AG04450 (cell line): ENCODE results near the gene NSUN6. TPM values are rescaled to one million over a fixed set of nuclear protein-coding genes. Genes with fewer than 3 reads are reported as not detected.
"Not testable (repeated sequence)": the region's sequence is repeated elsewhere in the genome, so short reads cannot be mapped to it uniquely, and the experiment has no call there.

Experiments used
- CTCF ChIA-PET: fragments of 300-600, 350-600 bp; formaldehyde crosslinking; extraction: SDS; loops from one replicate; lab custom pipeline; 2022; ENCODE audit warnings: antibody characterized with exemption, inconsistent platforms; lab: Charles Lee
- POLR2A ChIA-PET: fragments of 350-600 bp; formaldehyde crosslinking; extraction: SDS; loops from one replicate; lab custom pipeline; 2021; ENCODE audit warnings: antibody characterized with exemption, inconsistent platforms; lab: Yijun Ruan, JAX
- DNase-seq: peaks from one replicate; pipeline ENCODE4 v3.0.0-alpha.2; 2011; ENCODE audit warnings: low read depth, low spot score
- H3K27ac ChIP-seq: one replicate; pipeline ENCODE4 v1.5.1; 2012; ENCODE audit warnings: low read depth, low read length, control low read depth
- H3K27me3 ChIP-seq: one replicate; pipeline ENCODE4 v1.6.0; 2012; ENCODE audit warnings: low read length; ENCODE audit not compliant: control insufficient read depth, insufficient read depth
- H3K4me3 ChIP-seq: 2 replicates; pipeline ENCODE4 v1.5.1; 2011; ENCODE audit warnings: mild to moderate bottlenecking, low read depth, low read length, control low read depth
- H3K9me3 ChIP-seq: 2 replicates; pipeline ENCODE4 v1.5.1; 2012; ENCODE audit warnings: low read length; ENCODE audit not compliant: control insufficient read depth, insufficient read depth
- CTCF ChIP-seq: IDR thresholded peaks from 2 replicates; pipeline ENCODE4 v1.5.1; 2011; ENCODE audit warnings: low read depth, low read length, control low read depth, inconsistent platforms
- polyA plus RNA-seq: library from polyadenylated mRNA; depleted of rRNA; stranded (reverse); fragments of >200 nt; gene quantifications from 2 replicates; pipeline ENCODE4 v1.2.3, GENCODE V29; 2011

NSUN6 gene
- polyA plus RNA-seq, 1 experiment: 7.6 TPM

DNA sequence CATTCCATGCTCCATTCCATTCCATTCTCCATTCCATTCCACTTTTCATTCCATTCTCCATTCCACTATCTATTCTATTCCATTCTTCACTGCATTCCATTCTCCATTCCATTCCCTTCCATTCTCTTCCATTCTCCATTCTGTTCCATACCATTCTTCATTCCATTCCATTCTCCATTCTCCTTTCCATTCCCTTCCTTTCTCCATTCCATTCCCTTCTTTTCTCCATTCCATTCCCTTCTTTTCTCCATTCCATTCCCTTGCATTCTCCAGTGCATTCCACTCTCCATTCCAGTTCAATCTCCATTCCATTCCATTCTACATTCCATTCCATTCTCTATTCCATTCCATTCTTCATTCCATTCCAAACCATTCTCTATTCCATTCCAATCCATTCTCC lies 80.3 kb downstream of the NSUN6 start:
- CTCF ChIA-PET: no interaction called here
- POLR2A ChIA-PET: no interaction called here
- Histone ChIP-seq H3K4me3 (no peak overlapping the region), H3K27me3 (no peaks in the 10 kb centered on the region), H3K27ac (no peak overlapping the region), H3K9me3 (peaks cover 21% of the 10 kb centered on the region)
- DNase-seq: no peak
- no peak for TF ChIP-seq CTCF

GRCh38 chr10:18570386-18570785 lies 81.0 kb downstream of the NSUN6 start:
- H3K27ac ChIP-seq, DNase-seq, H3K4me3 ChIP-seq, H3K27me3 ChIP-seq, CTCF ChIA-PET, POLR2A ChIA-PET: not testable (repeated sequence)
- peaks cover 21% of the 10 kb centered on the region for H3K9me3 ChIP-seq

- ChIA-PET POLR2A (no interaction called here), CTCF (no interaction called here)
- no peaks in the 10 kb centered on the region for H3K27me3 ChIP-seq
- no peak for TF ChIP-seq CTCF
- DNase-seq: no peak
- H3K9me3 ChIP-seq: peaks cover 30% of the 10 kb centered on the region
- H3K4me3 ChIP-seq: no peak overlapping the region
- H3K27ac ChIP-seq: no peak overlapping the region
Observed at GRCh38 chr10:18567343-18567856, 84.0 kb downstream of the NSUN6 start.

DNA sequence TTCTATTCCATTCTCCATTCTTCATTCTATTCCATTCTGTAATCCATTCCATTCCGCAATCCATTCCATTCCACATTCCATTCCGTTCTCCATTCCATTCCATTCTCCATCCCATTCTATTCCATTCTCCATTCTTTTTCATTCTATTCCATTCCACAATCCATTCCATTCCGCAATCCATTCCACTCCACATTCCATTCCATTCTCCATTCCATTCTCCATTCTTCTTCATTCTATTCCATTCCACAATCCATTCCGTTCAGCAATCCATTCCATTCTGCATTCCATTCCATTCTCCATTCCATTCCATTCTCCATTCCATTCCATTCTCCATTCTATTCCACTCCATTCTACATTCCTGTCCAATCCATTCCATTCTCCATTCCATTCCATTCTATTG lies 85.2 kb downstream of the NSUN6 start:
- peaks cover 26% of the 10 kb centered on the region for H3K9me3 ChIP-seq
- DNase-seq: no peak
- H3K4me3 ChIP-seq: no peak overlapping the region
- no peak overlapping the region for H3K27ac ChIP-seq
- TF ChIP-seq CTCF: no peak
- POLR2A ChIA-PET: no interaction called here
- CTCF ChIA-PET: no interaction called here
- H3K27me3 ChIP-seq: no peaks in the 10 kb centered on the region

GRCh38 chr10:18565006-18565405 lies 86.4 kb downstream of the NSUN6 start:
- peaks cover 25% of the 10 kb centered on the region for H3K9me3 ChIP-seq
- no peaks in the 10 kb centered on the region for H3K27me3 ChIP-seq
- no peak for DNase-seq
- no peak for TF ChIP-seq CTCF
- CTCF ChIA-PET: no interaction called here
- H3K27ac ChIP-seq: no peak overlapping the region
- POLR2A ChIA-PET: no interaction called here
- no peak overlapping the region for H3K4me3 ChIP-seq
